GM19193 (cell line): ENCODE results near the gene CDH18.

Experiments
- POLR2A ChIP-seq: IDR thresholded peaks from 4 replicates; pipeline ENCODE4 v1.6.1; 2011; ENCODE audit not compliant: insufficient read depth, insufficient read length; ENCODE audit errors: extremely low read depth

CDH18 gene

DNA sequence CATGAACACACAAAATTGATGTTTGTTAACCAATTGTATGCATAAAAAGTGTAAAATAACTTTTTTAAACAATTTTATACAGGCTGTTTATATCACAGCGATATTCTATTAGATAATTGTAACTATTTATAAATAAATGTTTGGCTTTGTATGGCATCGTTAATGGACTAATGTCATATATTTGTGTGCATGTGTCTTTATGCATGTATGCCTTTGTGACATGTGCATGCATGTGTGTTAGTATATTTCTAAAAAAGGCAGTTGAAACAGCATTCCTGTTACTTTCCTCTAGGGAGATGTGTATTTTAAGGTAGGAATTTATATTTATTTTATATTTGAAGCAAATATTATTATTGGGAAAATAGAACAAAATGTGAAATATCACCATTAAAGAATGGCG, 268.9 kb downstream of the CDH18 start:
- no peak for TF ChIP-seq POLR2A

DNA sequence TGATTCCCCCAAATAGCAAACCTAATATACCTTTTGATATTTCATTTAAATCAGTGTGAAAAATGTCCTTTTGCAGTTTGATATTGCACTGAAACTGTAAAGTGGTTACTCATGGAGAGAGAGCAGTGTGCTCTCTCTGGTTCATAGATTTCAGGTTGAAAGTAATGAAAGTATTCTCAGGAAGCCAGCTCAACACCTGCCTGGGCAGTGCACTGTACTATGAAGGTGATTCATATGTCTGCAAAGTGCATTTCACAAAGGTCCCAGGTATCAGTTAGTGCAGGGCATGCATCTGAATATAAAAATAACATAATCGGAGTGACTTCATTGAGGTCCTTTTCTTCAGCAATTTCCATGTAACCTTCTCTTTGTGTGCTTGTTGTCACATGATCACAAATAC, 274.3 kb downstream of the CDH18 start:
- TF ChIP-seq POLR2A = no peak

GRCh38 chr5:19709403-19709802, 278.6 kb downstream of the CDH18 start:
- TF ChIP-seq POLR2A = no peak

DNA sequence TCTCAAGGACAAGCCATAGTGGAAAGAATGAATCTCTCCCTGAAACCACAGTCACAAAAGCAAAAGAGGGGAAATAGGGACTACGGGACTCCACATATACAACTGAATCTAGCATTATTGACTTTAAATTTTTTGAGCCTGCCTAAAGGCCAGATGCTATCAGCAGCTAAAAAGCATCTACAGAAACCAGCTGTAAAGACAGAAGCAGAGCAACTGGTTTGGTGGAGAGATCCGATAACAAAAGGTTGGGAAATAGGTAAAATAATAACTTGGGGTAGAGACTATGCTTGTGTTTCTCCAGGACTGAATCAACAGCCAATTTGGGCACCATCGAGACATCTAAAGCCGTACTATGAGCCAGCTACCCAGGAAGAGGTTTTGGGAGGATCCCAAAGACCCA, 281.2 kb downstream of the CDH18 start:
- TF ChIP-seq POLR2A = no peak

GRCh38 chr5:19701731-19702130, 286.3 kb downstream of the CDH18 start:
- TF ChIP-seq POLR2A = no peak

GRCh38 chr5:19694949-19695611, 292.9 kb downstream of the CDH18 start:
- TF ChIP-seq POLR2A = no peak

GRCh38 chr5:19690978-19691377, 297.0 kb downstream of the CDH18 start:
- no peak for TF ChIP-seq POLR2A

GRCh38 chr5:19685473-19685872, 302.5 kb downstream of the CDH18 start:
- no peak for TF ChIP-seq POLR2A

GRCh38 chr5:19676895-19677294, 311.1 kb downstream of the CDH18 start:
- TF ChIP-seq POLR2A = no peak

- no peak for TF ChIP-seq POLR2A
These were observed 327.3 kb downstream of the CDH18 start for GRCh38 chr5:19660679-19661078.

DNA sequence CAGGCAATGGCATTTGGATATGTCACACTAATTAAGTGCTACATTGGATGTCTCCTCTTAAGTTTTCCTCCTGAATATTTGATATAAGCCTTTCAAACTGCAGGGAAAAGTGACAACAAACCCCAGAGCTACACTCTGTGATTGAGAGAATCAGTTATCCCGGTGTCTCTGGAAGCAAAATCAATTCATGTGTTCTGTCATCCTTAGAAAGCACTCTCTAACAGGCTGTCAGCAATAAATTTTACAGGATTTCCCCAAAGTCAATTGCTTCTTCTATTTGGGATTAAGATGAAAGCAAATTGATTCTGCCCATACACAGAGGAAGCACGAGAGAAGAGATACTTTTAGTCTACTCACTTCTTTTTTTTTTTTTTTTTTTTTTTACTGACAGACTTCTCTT, 332.4 kb downstream of the CDH18 start:
- TF ChIP-seq POLR2A = no peak

- TF ChIP-seq POLR2A = no peak
These were observed 349.5 kb downstream of the CDH18 start for GRCh38 chr5:19638461-19638860.

GRCh38 chr5:19630876-19631275, 357.1 kb downstream of the CDH18 start:
- no peak for TF ChIP-seq POLR2A

- no peak for TF ChIP-seq POLR2A
These were observed 361.8 kb downstream of the CDH18 start for GRCh38 chr5:19626211-19626610.

GRCh38 chr5:19625562-19625961, 362.4 kb downstream of the CDH18 start:
- TF ChIP-seq POLR2A = no peak

GRCh38 chr5:19619571-19619970, 368.4 kb downstream of the CDH18 start:
- TF ChIP-seq POLR2A = no peak

DNA sequence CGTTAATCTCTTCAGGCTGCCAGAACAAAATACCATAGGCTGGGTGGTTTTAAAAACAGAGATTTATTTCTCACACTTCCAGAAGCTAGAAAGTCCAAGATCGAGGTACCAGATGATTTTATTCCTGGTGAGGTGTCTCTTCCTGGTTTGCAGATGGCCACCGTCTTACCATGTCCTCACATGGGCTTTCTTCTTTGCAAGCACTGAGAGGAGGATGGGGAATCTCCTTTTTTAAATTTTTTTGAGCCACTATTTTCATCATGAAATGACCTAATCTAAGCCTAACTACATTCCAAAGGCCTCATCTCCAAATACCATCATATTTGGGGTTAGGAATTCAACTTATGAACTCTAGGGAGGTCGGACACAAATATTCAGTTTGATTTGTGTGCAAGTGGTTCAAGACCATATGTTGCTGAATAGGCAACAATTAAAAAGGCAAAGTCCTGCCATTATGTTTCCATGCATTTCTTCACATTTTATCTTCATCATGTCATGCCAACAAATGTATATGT, 371.2 kb downstream of the CDH18 start:
- no peak for TF ChIP-seq POLR2A

GRCh38 chr5:19615661-19616060, 372.3 kb downstream of the CDH18 start:
- TF ChIP-seq POLR2A = no peak

- no peak for TF ChIP-seq POLR2A
These were observed 372.9 kb downstream of the CDH18 start for GRCh38 chr5:19615071-19615470.
